COLO668 (cell line): ENCODE results near the gene ZNF780B.

Source experiments
- DNase-seq: peaks from one replicate; lab custom pipeline; 2025; ENCODE audit not compliant: unreplicated experiment; lab: John Stamatoyannopoulos, UW

Gene ZNF780B

DNA sequence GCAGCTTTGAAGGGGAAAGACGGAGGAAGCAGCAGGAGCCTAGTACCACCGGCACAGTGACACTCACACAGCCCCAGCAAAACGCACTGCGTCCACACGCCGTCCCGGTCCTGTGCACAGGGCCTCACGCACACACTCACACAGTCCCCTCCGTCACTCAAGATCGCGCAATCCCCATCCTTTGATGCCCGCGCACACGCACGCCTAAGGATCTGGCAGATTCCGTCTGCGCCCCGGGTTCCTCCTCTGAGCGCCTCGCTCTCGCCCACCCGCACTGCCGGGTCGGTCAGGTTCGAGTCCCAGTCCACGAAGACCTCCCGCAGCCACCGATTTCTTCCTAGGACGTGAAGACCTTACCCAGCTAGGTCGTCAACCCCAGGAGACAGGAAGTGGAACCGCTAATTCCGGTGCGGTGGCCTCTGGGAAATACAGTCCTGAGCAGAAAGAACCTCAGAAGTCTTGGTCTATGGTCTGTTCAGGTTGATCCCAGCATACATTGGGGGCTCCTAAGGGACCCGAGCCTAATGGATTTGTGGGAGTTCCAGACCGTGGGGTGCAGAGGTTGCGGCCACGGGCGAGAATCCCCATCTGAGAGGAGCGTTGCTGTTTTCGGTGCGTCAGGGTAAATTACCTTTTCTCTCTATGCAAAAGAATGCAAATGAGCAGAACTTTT is at the start of gene ZNF780B:
Gene ZNF780B (minus strand): TSS at position 400 of the 673 bp plus-strand sequence. CDS start 5,899 bp downstream, outside the sequence.
- peak; percentile 59 for DNase-seq

DNA sequence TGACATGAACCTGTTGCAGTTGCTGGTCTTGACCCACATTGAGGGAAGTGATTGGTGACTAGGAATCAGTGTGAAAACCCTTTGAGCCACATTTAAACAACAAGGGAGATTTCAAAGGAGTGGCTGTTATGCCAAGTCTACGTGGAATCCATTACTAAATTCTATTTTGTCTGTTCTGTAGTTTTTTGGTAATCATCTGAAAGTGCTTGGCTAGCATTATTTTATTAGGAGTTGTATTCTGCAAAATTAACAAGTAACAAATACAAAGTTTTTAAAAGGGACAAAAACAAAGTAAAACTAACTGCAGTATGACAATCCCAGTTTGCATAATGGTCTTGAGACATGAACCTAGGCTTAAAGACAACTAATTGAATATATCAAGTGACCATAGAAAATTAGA is 48.7 kb upstream of the ZNF780B start:
- no peak for DNase-seq

DNA sequence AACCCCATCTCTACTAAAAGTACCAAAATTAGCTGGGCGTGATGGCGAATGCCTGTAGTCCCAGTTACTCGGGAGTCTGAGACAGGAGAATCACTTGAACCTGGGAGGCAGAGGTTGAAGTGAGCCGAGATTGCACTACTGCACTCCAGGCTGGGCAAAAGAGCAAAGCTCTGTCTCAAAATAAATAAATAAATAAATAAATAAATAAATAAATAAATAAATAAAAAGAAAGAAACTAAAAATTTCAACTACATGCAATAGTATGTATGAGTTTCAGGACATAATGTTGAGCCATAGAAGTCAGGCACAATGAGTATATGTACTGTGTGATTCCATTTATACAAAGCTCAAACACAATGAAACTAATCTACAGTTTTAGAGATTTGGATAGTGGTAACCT is 47.6 kb upstream of the ZNF780B start:
- DNase-seq, result no peak

DNA sequence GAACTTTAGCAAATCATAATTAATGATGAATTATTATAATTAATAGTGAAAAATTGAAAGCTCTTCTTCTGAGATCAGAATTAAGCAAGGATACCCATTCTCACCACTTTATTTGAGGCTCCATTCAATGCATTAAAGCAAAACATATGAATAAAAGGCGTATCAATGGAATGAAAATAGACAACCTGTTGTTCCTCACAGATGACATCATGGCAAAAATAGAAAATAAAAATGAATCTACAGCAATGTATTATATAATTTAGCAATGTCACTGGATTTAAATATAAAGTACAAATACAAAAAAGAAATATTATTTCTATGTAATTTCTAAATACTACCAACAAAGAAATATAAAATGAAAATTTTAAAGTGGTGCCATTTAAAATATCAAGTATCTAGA is 45.8 kb upstream of the ZNF780B start:
- DNase-seq, result no peak

DNA sequence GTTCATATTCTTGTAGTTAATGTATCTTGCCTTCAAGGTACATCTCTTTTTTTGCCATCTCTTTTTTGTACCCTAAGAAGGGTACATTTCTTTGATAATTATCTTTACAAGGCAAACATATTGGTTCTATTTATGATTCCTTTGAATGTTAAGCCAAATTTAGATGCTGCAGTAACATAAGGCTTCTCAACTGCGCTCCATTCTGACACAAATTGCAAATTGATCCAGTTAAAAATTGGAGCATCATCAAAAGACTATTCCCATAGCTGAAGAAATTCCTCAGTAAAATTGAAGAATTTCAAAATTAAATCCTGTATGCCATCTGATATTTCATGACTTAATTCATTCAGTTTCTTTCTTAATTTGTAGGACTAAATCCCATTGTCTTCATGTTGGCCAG is 37.4 kb upstream of the ZNF780B start:
- DNase-seq, result no peak

DNA sequence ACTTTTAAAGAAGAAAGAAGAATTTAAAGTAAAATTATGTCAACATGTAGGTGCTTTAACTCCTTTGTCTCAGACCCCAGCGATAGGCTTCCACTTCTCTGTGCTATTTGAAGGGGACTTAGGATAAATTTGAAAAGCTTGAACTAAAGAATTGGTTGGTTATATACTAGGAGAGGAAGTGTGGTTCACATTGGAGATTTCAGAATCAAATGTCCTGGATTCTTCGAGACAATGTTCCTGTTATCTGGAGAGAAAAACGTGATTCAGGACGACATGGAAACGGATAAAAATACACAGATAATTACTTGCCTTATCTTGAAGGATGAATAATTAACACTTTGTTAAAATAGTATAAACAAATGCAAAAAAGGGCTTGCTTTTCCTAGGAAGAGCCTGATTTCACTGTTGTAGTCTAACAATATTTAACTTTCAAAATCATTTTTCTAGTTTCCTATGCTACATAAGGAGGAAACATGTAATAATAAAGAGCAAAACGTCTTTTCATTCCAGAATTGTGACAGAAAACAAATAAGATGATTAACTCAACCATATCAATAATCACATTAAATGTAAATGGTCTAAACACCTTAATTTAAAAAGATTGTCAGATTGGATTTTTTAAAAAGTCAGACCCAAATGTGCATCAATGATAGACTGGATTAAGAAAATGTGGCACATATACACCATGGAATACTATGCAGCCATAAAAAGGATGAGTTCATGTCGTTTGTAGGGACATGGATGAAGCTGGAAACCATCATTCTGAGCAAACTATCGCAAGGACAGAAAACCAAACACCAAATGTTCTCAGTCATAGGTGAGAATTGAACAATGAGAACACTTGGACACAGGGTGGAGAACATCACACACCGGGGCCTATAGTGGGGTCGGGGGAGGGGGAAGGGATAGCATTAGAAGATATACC is 35.4 kb upstream of the ZNF780B start:
- DNase-seq, result no peak

DNA sequence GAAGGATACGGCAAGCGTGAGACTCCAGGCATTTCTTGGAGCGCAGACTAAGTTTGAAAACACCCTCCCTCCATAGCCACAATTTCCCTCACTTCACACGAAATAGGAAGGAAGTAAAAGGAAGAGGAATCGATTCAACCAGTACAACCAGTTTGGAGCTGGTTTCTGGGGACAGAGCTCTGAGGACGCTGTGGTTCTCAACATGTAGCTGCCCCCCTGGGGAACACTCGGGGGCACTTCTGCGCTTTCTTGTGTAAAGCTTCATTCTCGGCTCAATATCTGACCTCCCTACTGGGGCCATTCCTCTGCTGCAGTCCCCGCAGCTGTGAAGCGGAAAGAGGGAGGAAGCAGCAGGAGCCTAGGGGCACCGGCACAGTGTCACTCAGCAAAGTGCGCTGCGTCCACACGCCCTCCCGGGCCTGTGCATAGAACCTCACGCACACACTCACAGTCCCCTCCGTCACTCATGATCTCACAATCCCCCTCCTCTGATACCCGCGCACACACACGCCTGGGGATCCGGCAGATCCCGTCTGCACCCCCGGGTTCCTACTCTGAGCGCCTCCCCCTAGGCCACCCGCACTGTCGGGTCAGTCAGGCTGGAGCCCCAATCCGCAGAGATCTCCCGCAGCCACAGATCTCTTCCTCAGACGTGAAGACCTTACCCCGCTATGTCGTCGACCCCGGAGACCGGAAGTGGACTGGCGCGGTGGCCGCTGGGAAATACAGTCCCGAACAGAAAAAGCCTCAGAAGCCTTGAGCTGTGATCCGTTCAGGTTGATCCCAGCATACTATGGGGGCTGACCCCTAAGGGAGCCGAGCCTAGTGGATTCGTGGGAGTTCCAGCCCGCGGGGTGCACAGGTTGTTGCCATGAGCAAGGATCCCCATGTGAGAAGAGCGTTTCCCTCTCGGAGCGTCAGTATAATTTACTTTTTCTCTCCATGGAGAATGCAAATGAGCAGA is 34.5 kb upstream of the ZNF780B start, which contains the start of gene ZNF780A:
Gene ZNF780A (minus strand): TSS at position 703 of the 964 bp plus-strand sequence. CDS start 6,190 bp downstream, outside the sequence.
- peak; percentile 74 for DNase-seq

DNA sequence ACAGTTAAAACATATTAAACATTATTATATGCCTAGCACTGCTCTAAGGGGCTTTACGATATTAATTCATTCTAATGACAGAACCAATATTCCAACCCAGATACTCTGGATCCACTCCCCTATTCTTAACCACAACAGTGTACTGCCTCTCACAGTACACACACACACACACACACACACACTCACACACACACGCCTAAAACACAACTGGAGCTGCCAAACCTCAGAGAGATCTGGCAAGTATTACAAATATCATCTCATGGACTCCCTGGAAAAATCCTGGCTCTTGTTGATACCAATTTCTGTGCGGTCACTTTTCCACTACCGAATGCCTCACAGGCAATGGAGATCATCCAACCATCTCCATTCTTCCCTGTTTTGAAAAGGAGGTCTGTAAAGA is 33.4 kb upstream of the ZNF780B start:
- DNase-seq, result no peak

DNA sequence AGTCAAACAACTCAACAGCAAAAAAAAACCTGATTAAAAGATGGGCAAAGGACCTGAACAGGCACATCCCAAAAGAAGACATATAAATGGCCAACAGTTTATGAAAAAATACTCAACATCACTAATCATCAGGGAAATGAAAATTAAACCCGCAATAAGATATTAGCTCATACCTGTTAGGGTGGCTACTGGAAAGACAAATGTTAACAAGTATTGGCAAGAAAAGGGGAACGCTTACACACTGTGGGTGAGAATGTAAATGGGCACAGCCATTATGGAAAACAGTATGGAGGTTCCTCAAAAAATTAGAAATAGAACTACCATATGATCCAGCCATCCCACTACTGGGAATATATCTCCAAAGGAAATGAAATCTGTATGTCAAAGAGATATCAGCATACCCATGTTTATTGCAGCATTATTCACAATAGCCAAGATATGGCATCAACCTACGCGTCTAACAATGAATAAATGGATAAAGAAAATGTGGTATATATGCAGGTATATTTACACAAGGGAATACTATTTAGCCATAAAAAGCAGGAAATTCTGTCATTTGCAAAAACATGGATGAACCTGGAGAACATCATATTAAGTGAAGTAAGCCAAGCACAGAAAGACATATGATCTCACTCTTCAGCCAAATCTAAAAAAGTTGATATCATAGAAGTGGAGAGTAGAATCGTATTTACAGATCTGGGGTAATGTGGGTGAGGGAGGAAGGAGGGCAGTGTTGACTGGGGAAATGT is 32.4 kb upstream of the ZNF780B start:
- no peak for DNase-seq

DNA sequence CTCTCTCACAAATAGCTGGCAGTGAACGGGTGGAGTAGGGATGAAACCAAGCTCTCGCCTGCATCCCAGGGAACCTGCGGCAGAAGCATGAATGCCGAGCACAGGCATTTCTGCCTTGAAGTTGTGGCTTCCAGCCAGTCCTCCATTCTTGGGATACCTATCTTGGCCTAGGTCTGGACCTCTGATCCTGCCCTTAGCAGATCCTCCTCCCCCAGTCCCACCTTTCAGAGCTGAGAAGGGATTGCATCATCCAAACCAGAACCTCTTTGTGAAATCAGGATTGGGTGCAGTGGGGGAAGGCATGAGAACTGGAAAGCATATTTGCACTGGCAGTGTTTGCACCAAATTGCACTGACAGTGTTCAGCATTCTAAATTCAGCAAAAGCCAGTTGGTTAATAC is 28.9 kb upstream of the ZNF780B start:
- DNase-seq, result no peak

DNA sequence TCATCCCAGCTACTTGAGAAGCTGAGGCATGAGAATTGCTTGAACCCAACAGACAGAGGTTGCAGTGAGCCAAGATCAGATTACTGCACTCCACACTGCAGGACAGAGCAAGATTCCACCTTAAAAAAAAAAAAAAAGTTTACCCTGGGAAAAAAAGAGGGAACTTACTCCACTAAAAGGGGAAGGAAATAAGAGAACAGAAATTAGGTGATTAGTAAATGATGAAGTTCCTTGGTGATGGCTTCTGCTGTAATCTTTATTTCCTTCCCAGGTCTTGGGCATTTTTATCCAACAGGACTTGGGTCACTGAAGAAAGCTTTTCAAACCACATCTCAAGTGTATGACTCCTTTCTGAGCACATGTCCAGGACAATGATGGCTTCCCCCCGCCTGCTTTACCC is 25.4 kb upstream of the ZNF780B start:
- no peak for DNase-seq

DNA sequence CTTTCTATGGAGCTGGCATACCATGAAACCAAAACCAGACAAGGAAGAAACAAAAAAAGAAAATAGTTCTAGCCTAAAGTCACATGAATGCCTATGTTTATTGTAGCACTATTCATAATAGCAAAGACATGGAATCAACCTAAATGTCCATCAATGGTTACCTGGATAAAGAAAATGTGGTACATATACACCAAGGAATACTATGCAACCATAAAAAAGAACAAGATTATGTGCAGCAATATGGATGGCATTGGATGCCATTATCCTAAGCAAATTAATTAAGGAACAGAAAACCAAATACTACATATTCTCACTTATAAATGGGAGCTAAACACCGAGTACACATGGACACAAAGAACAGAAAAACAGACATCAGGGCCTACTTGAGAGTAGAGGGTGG is 24.3 kb upstream of the ZNF780B start:
- DNase-seq, result no peak

DNA sequence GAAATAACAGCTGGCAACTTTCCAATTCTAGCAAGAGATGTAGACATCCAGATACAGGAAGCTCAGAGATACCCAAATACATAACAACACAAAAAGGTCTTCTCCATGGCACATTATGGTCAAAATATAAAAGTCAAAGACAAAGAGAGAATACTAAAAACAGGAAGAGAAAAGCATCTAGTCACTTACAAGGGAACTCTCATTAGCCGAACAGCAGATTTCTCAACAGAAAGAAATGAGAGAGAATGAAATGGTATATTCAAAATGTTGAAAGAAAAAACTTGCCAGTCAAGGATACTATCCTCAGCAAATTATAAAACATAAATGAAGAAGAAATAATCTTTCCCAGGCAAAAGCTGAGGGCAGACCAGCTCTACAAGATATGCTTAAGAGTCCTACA is 22.3 kb upstream of the ZNF780B start:
- no peak for DNase-seq

DNA sequence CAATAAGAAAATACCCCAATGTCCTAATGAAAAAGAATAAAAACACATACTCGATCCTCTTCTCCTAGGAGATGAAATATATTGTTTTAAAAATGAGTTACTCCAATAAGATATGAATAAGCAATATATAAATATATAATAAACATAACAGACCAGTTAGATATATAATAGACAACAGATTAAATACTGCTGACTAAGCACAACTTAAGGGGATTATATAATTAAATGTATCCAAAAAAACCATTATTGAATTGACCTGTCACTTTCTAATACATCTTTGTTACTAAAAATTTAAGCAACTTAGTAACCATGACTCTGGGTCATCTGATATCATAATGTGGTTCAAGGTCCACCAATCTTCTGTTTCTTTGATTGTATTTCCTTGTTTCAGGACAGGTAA is 14.0 kb upstream of the ZNF780B start:
- DNase-seq, result no peak

DNA sequence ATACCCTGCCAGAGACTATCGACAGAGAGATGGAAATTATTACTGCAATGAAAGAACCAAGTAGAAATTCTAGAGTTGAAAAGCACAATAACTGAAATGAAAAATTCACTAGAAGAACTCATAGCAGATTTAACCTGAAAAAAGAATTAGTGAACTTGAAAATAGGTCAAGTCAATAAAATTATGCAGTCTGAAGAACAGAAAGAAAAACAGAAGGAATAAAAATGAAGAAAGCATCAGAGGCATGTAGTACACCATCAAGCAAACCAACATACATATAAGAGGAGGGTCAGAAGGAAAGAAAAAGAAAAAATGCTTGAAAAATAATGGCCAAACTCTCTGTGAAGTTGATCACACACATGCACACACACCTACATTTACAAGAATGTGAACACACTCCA is 3.6 kb upstream of the ZNF780B start:
- DNase-seq, result no peak

DNA sequence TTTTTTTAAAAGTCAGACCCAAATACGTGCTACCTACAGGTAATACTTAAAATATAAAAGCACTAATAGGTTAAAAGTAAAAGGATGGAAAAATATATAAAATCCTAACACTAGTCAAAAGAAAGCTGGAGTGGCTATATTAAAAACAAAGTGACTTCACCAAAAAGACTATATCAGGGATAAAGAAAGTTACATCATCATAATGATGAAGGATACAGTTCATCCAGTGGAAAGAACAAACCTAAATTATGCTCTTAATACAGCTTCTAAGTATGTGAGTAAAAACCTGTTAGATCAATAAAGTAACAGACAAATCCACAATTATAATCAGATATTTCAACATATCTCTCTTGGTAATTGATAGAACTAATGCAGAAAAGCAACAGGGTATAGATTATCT is 1.1 kb upstream of the ZNF780B start:
- DNase-seq, result no peak

DNA sequence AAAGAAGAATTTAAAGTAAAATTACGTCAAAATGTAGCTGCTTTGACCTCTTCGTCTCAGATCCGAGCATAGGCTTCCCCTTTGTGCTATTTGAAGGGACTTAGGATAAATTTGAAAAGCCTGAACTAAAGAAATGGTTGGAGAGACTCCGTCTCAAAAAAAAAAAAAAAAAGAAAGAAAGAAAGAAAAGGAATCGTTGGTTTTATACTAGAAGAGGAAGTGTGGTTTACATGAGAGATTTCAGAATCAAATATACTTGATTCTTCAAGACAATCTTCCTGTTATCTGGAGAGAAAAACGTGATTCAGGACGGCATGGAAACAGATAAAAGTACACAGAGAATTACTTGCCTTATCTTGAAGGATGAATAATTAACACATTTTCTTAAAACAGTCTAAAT is 474 bp upstream of the ZNF780B start:
- DNase-seq, result no peak

DNA sequence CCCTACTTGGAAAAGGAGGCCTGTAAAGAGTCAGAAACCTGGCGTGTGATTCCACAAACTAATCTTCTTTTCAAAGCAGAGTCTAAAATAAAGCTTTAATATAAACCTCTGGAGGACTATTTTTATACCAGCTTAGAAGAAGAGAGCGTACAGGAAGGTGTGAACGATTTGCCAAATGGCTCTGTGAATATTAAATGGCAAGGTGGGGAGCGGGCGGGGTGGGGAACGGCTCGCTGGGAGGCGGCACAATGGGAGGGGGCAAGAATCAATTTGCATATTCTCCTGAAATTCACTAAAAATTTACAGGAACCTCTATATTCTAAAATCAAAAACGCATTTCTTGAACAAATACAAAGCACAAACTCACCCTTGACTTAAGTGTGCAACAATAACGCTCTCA is 982 bp downstream of the ZNF780B start:
- no peak for DNase-seq

DNA sequence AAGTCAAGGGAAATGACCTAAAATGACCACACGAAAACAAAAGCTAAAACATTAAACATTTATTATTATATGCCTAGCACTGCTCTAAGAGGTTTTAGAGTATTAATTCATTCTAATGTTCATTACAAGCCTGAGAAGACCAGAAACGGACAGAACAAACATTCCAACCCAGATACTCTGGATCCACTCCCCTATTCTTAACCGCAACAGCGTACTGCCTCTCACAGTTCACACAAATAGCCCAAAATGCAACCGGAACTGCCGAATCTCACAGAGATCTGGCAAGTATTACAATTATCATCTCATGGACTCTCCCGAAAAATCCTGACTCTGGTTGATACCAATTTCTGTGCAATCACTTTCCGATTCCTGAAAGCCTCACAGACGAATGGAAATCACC is 1.4 kb downstream of the ZNF780B start:
- no peak for DNase-seq

DNA sequence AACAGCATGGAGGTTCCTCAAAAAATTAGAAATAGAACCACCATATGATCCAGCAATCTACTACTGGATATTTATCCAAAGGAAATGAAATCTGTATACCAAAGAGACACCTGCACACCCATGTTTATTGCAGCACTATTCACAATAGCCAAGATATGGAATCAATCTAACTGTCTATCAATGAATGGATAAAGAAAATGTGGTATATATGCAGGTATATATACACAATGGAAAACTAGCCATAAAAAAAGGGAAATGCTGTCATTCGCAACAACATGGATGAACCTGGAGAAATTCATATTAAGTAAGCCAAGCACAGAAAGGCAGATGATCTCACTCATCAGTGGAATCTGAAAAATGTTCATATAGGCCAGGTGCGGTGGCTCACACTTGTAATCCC is 2.5 kb downstream of the ZNF780B start:
- no peak for DNase-seq
